ENCODE measurements around the gene LIMK2.

Gene LIMK2

DNA sequence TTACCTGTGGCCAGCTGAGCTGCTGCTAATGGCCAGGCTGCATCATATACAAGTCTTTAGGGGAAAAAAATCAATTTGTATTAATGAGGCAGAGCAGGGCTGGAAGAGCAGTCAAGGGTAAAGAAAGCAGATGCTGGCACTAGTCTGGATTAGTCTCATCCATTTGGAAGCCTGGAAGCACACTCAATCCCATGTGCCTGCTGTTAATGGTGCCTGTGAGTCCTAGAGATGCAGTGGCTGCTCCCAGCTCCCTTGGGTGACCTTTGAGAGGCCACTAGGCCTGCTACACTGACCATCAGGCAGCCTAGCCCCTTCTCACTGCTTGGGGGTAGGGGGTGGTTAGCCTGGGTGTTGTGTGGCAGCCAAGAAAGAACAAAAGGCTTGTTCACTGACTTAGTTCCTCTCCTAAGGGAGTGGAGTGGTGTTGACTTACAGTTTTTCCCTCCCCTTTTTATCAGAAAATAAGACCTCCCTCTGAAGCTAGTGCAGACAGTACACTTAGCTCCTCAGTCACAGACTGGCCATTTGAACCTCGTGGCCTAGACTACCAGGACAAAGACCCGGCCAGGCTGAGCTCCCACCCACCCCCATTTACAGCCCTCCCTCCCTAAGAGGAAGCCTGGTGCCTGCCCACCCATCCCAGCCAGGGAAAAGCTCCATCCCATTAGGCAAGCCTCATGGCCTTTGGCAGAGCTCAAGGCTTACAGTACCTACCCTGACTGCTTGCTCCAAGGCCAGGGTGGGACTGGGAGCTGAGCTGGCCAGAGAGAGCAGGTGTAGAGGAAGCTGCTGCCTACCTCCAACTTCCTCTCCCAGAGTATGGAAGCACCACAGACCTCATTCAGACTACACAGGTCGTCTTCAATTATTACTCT lies 72.4 kb downstream of the LIMK2 start:
- Histone ChIP-seq H3K36me3 (ENCODE audit: control insufficient read depth, insufficient read depth, low read length) (peaks cover 8% of the 10 kb centered on the region), H3K4me3 (ENCODE audit: low read depth, low read length) (no peak overlapping the region), H3K4me1 (ENCODE audit: control insufficient read depth, insufficient read depth, low read length) (no peaks in the 10 kb centered on the region), H3K9ac (ENCODE audit: low read depth, low read length) (no peak overlapping the region), H3K9me3 (ENCODE audit: control insufficient read depth, insufficient read depth, low read length) (no peaks in the 10 kb centered on the region), H3K27me3 (ENCODE audit: control insufficient read depth, insufficient read depth, low read length) (peaks cover 1% of the 10 kb centered on the region; the same call in 1 of the 2 replicates), H3K27ac (ENCODE audit: low read depth, low read length) (no peak overlapping the region)

DNA sequence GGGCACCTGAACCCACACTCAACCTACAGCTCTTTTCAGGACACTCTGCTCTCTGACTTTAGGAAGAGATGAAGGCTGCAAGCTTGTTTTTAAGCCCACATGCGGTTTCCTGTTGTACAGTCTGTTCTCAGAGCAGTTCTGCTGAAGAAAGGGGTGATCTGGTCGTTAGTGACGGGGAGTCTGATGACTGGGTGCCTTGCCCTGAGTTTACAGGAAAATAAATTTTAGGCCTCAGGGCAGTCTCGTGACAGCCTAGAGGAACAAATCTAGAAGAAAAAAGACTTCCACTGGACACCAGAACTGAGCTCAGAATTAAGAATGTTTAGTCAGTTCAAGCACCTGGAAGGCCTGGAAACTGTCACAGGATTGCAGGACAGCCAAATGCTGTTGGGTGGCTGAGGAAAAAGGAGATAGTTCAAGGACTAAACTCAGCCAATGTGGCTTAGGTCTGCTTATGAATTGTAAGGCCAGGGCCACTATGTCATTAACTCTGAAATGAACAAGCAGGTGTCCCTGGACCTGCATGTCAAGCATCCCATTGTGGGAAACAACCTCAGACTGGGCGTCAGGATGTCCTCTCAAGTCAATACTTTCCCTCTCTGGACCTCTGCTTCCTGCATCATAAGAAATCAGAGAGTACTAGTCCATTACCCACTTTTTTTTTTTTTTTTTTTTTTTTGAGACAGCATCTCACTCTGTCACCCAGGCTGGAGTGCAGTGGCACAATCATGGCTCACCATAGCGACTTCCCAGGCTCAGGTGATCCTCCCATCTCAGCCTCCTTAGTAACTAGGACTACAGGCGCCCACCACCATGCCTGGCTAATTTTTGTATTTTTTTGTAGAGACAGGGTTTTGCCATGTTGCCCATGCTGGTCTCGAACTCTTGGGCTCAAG lies 74.5 kb downstream of the LIMK2 start:
- Histone ChIP-seq H3K4me3 (ENCODE audit: low read depth, low read length) (no peak overlapping the region), H3K4me1 (ENCODE audit: control insufficient read depth, insufficient read depth, low read length) (no peaks in the 10 kb centered on the region; the same call in 1 of the 2 replicates), H3K36me3 (ENCODE audit: control insufficient read depth, insufficient read depth, low read length) (no peaks in the 10 kb centered on the region), H3K9me3 (ENCODE audit: control insufficient read depth, insufficient read depth, low read length) (no peaks in the 10 kb centered on the region), H3K27ac (ENCODE audit: low read depth, low read length) (no peak overlapping the region), H3K27me3 (ENCODE audit: control insufficient read depth, insufficient read depth, low read length) (peaks cover 16% of the 10 kb centered on the region), H3K9ac (ENCODE audit: low read depth, low read length) (no peak overlapping the region)

DNA sequence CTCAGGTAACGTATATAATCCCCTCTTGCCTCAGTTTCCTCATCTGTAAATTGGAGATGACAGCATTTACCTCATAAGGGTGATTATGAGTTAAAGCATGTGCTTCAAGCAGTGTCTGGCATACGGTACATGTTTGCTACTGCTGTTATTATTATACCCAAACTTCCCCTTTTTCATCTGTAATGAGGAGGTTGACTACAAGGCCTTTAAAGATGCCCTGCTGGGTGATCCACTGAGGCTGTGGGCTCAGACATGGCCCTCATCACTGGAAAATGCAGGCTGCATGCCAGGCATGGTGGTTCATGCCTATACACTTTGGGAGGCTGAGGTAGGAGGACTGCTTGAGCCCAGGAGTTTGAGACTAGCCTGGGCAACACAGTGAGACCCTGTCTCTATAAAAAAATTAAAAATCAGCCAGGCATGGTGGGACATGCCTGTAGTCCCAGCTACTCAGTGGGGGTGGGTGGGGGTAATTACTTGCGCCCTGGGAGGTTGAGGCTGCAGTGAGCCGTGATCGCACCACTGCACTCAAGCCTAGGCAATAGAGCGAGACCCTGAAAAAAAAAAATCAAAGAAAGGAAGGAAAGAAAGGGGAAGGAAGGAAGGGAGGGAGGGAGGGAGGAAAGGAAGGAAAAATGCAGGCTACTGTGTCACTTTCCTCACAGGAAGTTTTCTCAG lies 75.9 kb downstream of the LIMK2 start:
- H3K36me3 ChIP-seq (ENCODE audit: control insufficient read depth, insufficient read depth, low read length), result no peaks in the 10 kb centered on the region
- peaks cover 20% of the 10 kb centered on the region for H3K27me3 ChIP-seq (ENCODE audit: control insufficient read depth, insufficient read depth, low read length)
- peaks cover 5% of the 10 kb centered on the region for H3K4me1 ChIP-seq (ENCODE audit: control insufficient read depth, insufficient read depth, low read length)
- no peak overlapping the region for H3K27ac ChIP-seq (ENCODE audit: low read depth, low read length)
- H3K9me3 ChIP-seq (ENCODE audit: control insufficient read depth, insufficient read depth, low read length), result no peaks in the 10 kb centered on the region
- H3K9ac ChIP-seq (ENCODE audit: low read depth, low read length), result no peak overlapping the region
- no peak overlapping the region for H3K4me3 ChIP-seq (ENCODE audit: low read depth, low read length)

DNA sequence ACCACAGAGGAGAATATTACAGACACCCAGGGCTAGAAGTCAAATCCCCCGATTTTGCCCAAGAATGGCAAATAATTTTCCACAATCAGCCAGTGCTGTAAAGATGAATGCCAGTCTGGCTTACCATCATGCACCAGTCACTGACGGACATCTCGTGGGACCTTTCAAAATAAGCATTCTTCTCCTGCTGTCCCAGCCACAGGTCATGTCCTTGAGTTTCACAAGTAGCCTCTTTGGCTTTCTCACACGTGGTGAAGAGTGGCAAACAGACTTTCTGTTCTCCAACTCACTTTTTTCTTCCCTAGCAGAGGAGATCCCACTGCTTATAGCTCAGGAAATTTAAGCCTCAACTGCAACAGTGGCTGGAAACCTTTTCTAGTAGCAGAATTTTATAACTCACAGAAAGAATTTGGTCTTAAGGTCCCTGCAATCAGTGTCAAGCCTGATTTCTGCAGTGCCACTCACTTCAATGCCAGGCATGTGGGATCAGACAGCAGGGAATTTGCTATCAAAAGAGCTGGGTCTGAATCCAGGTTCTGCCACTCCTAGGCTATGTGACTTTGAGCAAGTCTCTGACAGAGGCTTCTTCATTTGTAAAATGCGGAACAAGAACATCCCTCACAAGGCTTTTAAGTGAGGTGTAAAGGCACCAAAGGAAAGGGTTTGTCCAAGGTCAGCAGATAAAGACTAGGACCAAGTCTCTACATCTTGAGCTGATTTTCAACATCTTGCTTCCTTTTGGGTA lies 76.6 kb downstream of the LIMK2 start:
- Histone ChIP-seq H3K27me3 (ENCODE audit: control insufficient read depth, insufficient read depth, low read length) (peaks cover 20% of the 10 kb centered on the region), H3K4me3 (ENCODE audit: low read depth, low read length) (no peak overlapping the region), H3K27ac (ENCODE audit: low read depth, low read length) (no peak overlapping the region), H3K36me3 (ENCODE audit: control insufficient read depth, insufficient read depth, low read length) (no peaks in the 10 kb centered on the region), H3K9me3 (ENCODE audit: control insufficient read depth, insufficient read depth, low read length) (no peaks in the 10 kb centered on the region), H3K4me1 (ENCODE audit: control insufficient read depth, insufficient read depth, low read length) (peaks cover 5% of the 10 kb centered on the region), H3K9ac (ENCODE audit: low read depth, low read length) (no peak overlapping the region)

DNA sequence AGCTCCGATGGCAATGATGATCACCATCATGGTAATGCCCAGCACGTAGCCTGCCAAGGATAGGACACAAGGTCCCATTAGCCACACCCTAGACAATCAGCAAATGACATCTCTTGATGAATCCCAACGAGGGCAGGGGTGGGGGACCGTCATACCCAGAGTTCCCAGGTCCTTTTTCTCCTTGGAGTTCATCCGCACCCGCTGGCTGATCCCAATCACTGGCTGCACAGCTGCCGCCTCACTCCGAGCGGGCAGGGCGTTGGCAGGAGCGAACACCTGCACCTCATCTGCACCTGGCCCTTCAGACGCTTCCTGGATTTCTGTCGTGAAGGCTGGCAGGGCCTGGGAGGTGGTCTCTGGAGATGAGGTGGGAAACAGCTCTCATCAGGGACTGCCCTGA lies 77.2 kb downstream of the LIMK2 start:
- H3K27ac ChIP-seq (ENCODE audit: low read depth, low read length), result no peak overlapping the region
- no peaks in the 10 kb centered on the region for H3K36me3 ChIP-seq (ENCODE audit: control insufficient read depth, insufficient read depth, low read length)
- H3K9me3 ChIP-seq (ENCODE audit: control insufficient read depth, insufficient read depth, low read length), result no peaks in the 10 kb centered on the region
- H3K4me3 ChIP-seq (ENCODE audit: low read depth, low read length), result no peak overlapping the region
- H3K9ac ChIP-seq (ENCODE audit: low read depth, low read length), result no peak overlapping the region
- H3K4me1 ChIP-seq (ENCODE audit: control insufficient read depth, insufficient read depth, low read length), result peaks cover 5% of the 10 kb centered on the region
- H3K27me3 ChIP-seq (ENCODE audit: control insufficient read depth, insufficient read depth, low read length), result peaks cover 20% of the 10 kb centered on the region

DNA sequence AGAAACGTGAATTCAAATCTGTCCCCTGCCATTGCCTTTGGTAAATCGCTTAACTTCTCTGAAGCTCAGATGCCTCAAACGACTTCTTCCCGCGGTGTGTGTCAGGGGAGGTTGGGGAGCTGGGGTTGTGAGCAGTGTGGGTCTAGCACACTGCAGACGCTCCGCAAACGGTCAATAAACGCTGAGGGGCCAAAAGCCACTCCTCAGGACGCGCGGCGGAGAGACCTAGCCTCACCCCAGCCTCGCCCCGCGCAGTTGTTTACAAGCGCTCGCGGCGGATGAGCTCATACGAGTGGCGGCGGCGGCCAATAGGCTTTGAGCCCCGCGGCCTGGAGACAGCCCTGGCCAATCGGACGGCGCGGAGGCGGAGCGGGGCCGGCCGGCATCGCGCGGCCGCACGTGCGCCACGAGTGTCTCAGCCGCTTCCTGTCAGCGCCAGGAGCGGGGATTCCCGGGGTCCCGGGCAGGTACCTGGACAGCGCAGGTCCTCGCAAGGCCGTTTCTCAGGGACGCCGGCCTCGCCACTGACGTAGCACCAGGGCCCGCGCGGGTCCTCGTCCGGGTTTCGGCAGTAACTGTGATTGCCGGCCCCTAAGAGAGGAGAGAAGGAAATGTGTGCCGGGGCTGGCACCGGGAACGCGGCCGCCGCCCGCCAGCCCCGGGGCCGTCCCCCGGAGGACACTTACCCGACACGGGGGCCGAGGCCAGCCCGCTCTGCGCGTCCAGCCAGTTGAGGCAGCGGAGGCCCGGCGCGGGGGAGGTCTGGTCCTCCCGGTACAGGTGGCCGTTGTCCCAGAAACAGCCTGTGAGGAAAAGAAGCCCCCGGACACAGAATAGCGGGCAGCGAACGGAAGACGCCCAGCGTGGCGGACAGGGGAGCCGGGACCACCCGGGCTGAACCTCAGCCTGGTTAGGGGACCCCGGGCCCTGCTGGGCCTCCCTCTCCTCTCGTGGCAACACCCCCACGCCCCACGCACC lies 78.7 kb downstream of the LIMK2 start:
- Histone ChIP-seq H3K27me3 (ENCODE audit: control insufficient read depth, insufficient read depth, low read length) (peaks cover 20% of the 10 kb centered on the region), H3K9me3 (ENCODE audit: control insufficient read depth, insufficient read depth, low read length) (no peaks in the 10 kb centered on the region), H3K27ac (ENCODE audit: low read depth, low read length) (no peak overlapping the region), H3K9ac (ENCODE audit: low read depth, low read length) (peak overlapping the region; percentile 10; the same call in 1 of the 2 replicates), H3K4me3 (ENCODE audit: low read depth, low read length) (peak overlapping the region; percentile 60), H3K36me3 (ENCODE audit: control insufficient read depth, insufficient read depth, low read length) (no peaks in the 10 kb centered on the region), H3K4me1 (ENCODE audit: control insufficient read depth, insufficient read depth, low read length) (peaks cover 5% of the 10 kb centered on the region)

DNA sequence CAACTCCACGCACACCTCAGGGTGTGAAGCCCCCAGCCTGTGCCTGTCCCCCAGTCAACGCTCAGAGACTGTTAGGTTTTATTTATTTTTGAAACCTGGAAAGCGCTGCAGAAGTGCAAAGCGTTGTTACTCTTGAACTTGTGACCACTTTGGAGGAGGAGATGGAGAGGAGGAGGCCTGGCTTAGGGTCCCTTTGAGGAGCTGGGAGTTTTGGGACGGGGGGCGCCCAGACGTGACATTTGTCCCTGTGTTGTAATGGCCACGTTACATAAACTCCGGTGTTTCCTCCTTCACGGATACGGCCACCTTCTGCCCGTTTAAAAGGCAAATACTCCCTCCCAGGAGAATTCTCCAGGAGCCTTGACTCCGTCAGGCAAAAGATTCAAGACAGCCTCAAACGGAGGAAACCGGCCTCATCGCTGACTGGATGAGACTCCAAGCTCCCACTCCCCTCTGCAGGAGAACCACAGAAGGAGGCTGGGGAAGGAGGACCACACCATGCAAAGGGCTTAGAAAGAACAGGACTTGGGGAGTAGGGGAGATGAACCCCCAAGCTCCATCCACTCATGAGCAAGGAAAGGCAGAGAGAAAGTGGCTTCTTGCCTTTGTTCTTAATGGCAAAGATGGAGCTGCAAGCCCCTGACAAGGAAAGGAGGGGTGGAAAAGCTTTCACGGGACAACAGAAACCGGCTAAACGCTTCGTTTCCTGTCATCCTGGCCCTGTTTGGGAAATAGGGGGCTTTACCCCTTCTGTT lies 79.6 kb downstream of the LIMK2 start:
- Histone ChIP-seq H3K4me3 (ENCODE audit: low read depth, low read length) (peak overlapping the region; percentile 60), H3K27ac (ENCODE audit: low read depth, low read length) (peak overlapping the region; percentile 50), H3K27me3 (ENCODE audit: control insufficient read depth, insufficient read depth, low read length) (peaks cover 20% of the 10 kb centered on the region), H3K4me1 (ENCODE audit: control insufficient read depth, insufficient read depth, low read length) (peaks cover 5% of the 10 kb centered on the region), H3K36me3 (ENCODE audit: control insufficient read depth, insufficient read depth, low read length) (no peaks in the 10 kb centered on the region), H3K9me3 (ENCODE audit: control insufficient read depth, insufficient read depth, low read length) (no peaks in the 10 kb centered on the region), H3K9ac (ENCODE audit: low read depth, low read length) (no peak overlapping the region)

DNA sequence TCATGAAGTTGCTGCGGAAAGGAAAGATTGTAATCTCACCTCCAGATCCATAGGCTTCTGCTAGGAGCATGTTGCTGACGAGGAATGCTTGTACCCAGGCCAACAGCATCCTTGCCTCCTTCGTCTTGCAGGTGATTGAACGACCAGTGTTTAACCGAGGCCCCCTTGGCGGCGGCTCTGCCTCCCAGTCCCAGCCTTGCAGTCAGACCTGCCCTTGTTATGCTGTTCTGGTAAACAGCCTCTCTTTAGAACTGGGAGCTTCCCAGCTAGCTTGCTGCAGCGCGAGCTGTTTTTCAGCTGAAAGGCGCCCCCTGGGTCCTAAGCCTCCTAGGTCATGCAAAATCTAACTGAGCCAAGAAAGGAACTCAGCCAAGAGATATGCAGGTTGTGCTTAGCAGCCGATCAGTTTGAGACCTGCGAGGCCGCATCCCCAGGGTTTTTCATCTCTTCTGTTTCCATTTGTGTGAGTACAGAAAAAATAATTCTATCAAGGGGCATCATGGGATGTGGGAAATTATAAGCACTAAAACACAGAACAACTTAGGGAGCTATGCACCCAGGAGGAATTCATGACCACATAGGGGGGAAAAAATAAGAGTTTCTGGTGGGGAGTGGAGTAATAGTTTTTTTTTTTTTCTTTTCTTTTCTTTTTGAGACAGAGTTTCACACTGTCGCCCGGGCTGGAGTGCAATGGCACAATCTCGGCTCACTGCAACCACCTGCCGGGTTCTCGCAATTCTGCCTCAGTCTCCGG lies 80.3 kb downstream of the LIMK2 start, which contains the start of gene PIK3IP1:
Gene PIK3IP1 (minus strand): TSS at position 253 of the 754 bp plus-strand sequence. CDS start 144 bp downstream, at position 109.
- Histone ChIP-seq H3K36me3 (ENCODE audit: control insufficient read depth, insufficient read depth, low read length) (no peaks in the 10 kb centered on the region), H3K27ac (ENCODE audit: low read depth, low read length) (peak within 1 kb of the TSS; percentile 50), H3K27me3 (ENCODE audit: control insufficient read depth, insufficient read depth, low read length) (peaks cover 20% of the 10 kb centered on the region), H3K9ac (ENCODE audit: low read depth, low read length) (no peak within 1 kb of the TSS), H3K4me3 (ENCODE audit: low read depth, low read length) (peak within 1 kb of the TSS; percentile 60), H3K9me3 (ENCODE audit: control insufficient read depth, insufficient read depth, low read length) (no peaks in the 10 kb centered on the region), H3K4me1 (ENCODE audit: control insufficient read depth, insufficient read depth, low read length) (peaks cover 5% of the 10 kb centered on the region)
